ENCODE data around the gene BCAS4.

Gene BCAS4

DNA sequence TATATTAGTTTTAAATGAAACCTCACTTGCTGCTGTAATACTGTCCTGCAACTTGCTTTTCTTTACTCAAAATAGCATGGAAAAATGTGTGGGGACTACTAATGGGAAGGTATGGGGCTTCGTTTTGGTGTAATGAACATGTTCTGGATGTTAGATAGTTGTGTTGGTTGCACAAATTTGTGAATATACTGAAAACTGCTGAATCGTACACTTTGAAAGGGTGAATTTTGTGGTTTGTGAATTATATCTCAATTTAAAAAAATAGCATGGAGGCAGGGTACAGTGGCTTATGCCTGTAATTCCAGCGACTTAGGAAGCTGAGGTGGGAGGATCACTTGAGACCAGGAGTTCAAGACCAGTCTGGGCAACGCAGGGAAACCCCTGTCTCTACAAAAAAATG is 2.3 kb downstream of the BCAS4 start:
- H3K9me3 ChIP-seq (ENCODE audit: insufficient read depth, low read length, severe bottlenecking) = no peaks in the 10 kb centered on the region
- peaks cover 5% of the 10 kb centered on the region; the same call in 1 of the 2 replicates for H4K20me1 ChIP-seq (ENCODE audit: insufficient read depth, low read length)
- DNase-seq (no peak), ATAC-seq (ENCODE audit: insufficient read depth, low read depth) (no peak)
- H3K4me3 ChIP-seq (ENCODE audit: low read depth in 1 of 2, low read length in 2 of 2) = no peak overlapping the region
- H3K36me3 ChIP-seq (ENCODE audit: insufficient read depth, low read length) = no peaks in the 10 kb centered on the region
- H3K27ac ChIP-seq (ENCODE audit: low read length) = no peak overlapping the region
- TF ChIP-seq EZH2 (IDR thresholded peaks at IDR 0.05; ENCODE audit: borderline replicate concordance, low read depth, low read length, severe bottlenecking) = no peak
- TF ChIP-seq CTCF (IDR thresholded peaks at IDR 0.05; ENCODE audit: borderline replicate concordance, extremely low read depth, low read length, poor library complexity, severe bottlenecking) = no peak
- peaks cover 25% of the 10 kb centered on the region for H3K27me3 ChIP-seq (ENCODE audit: insufficient read depth, low read length, poor library complexity)
- H3K79me2 ChIP-seq (ENCODE audit: insufficient read depth, low read length) = no peaks in the 10 kb centered on the region
- no peak overlapping the region for H3K4me2 ChIP-seq (ENCODE audit: insufficient read depth, low read length)
- H3K4me1 ChIP-seq (ENCODE audit: insufficient read depth, low read length) = peaks cover 10% of the 10 kb centered on the region
- no peak overlapping the region for H2AFZ ChIP-seq (ENCODE audit: low read depth, low read length)
- no peak overlapping the region for H3K9ac ChIP-seq (ENCODE audit: low read depth, low read length)

GRCh38 chr20:50798650-50799049 is 3.8 kb downstream of the BCAS4 start:
- TF ChIP-seq EZH2 (IDR thresholded peaks at IDR 0.05; ENCODE audit: borderline replicate concordance, low read depth, low read length, severe bottlenecking) (no peak), CTCF (IDR thresholded peaks at IDR 0.05; ENCODE audit: borderline replicate concordance, extremely low read depth, low read length, poor library complexity, severe bottlenecking) (no peak)
- Histone ChIP-seq H2AFZ (ENCODE audit: low read depth, low read length) (no peak overlapping the region), H3K4me2 (ENCODE audit: insufficient read depth, low read length) (no peak overlapping the region), H3K9ac (ENCODE audit: low read depth, low read length) (no peak overlapping the region), H3K79me2 (ENCODE audit: insufficient read depth, low read length) (no peaks in the 10 kb centered on the region), H3K4me1 (ENCODE audit: insufficient read depth, low read length) (peaks cover 10% of the 10 kb centered on the region), H3K4me3 (ENCODE audit: low read depth in 1 of 2, low read length in 2 of 2) (no peak overlapping the region), H4K20me1 (ENCODE audit: insufficient read depth, low read length) (peaks cover 5% of the 10 kb centered on the region; the same call in 1 of the 2 replicates), H3K9me3 (ENCODE audit: insufficient read depth, low read length, severe bottlenecking) (no peaks in the 10 kb centered on the region), H3K27me3 (ENCODE audit: insufficient read depth, low read length, poor library complexity) (peaks cover 28% of the 10 kb centered on the region), H3K36me3 (ENCODE audit: insufficient read depth, low read length) (no peaks in the 10 kb centered on the region), H3K27ac (ENCODE audit: low read length) (no peak overlapping the region)
- ATAC-seq (ENCODE audit: insufficient read depth, low read depth) (no peak), DNase-seq (no peak)

- no peaks in the 10 kb centered on the region for H3K9me3 ChIP-seq (ENCODE audit: insufficient read depth, low read length, severe bottlenecking)
- H3K9ac ChIP-seq (ENCODE audit: low read depth, low read length) = no peak overlapping the region
- H3K79me2 ChIP-seq (ENCODE audit: insufficient read depth, low read length) = no peaks in the 10 kb centered on the region
- no peak overlapping the region for H3K4me3 ChIP-seq (ENCODE audit: low read depth in 1 of 2, low read length in 2 of 2)
- no peak overlapping the region for H3K27ac ChIP-seq (ENCODE audit: low read length)
- H2AFZ ChIP-seq (ENCODE audit: low read depth, low read length) = no peak overlapping the region
- H3K4me2 ChIP-seq (ENCODE audit: insufficient read depth, low read length) = no peak overlapping the region
- ATAC-seq (ENCODE audit: insufficient read depth, low read depth) (no peak), DNase-seq (no peak)
- H3K36me3 ChIP-seq (ENCODE audit: insufficient read depth, low read length) = no peaks in the 10 kb centered on the region
- peaks cover 9% of the 10 kb centered on the region for H3K4me1 ChIP-seq (ENCODE audit: insufficient read depth, low read length)
- peaks cover 5% of the 10 kb centered on the region; the same call in 1 of the 2 replicates for H4K20me1 ChIP-seq (ENCODE audit: insufficient read depth, low read length)
- peaks cover 30% of the 10 kb centered on the region for H3K27me3 ChIP-seq (ENCODE audit: insufficient read depth, low read length, poor library complexity)
- TF ChIP-seq EZH2 (IDR thresholded peaks at IDR 0.05; ENCODE audit: borderline replicate concordance, low read depth, low read length, severe bottlenecking) (no peak), CTCF (IDR thresholded peaks at IDR 0.05; ENCODE audit: borderline replicate concordance, extremely low read depth, low read length, poor library complexity, severe bottlenecking) (no peak)
These were observed 4.5 kb downstream of the BCAS4 start for GRCh38 chr20:50799176-50799889.

All from DND-41 (cell line).